ENCODE data around the gene KCNAB1.
"Not testable (repeated sequence)": the region's sequence is repeated elsewhere in the genome, so short reads cannot be mapped to it uniquely, and the experiment has no call there.

The KCNAB1 gene

DNA sequence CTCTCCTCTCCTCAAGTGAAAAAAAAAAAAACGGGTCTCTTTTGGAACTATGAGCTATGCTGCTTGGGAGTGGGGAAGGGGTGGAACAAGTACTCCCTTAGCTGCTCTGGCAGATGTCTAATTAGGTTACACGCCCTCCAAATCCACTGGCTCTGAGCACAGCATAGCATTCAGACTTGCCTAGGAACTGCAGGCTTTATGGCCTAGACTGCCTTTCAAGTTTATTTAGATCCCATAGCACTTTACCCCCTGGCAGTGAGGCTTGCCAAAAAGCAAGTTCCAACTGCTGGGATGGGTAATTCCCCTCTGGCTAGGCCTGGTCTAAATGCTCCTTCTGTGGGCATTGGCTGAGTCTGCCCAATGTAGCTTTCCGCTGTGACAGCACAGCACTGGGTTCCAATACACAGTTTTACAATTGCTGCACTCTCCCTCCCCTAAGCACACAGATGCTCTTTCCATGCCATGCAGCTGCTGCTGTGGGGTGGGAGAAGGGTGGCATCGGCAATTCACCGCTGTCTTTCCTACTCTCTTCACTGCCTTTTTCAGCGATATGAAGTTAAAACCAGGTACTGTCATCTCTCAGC, 152.8 kb downstream of the KCNAB1 start:
- DNase-seq (ENCODE audit: low spot score) = no peak

DNA sequence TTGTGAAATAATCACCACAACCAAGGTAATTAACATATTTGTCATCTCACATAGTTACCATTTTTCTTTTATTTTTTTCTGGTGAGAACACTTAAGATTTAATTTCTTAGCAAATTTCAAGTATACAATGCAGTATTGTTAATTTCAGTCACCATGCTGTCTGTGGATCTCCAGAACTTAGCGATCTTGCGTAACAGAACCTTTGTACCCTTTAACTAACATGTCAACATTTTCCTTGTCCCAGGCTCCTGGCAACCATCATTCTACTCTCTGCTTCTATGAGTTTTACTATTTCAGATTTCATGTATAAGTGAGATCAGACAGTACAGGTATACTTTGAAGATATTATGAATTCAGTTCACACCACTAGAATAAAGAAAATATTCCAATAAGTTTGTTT, 154.4 kb downstream of the KCNAB1 start:
- no peak for DNase-seq (ENCODE audit: low spot score)

DNA sequence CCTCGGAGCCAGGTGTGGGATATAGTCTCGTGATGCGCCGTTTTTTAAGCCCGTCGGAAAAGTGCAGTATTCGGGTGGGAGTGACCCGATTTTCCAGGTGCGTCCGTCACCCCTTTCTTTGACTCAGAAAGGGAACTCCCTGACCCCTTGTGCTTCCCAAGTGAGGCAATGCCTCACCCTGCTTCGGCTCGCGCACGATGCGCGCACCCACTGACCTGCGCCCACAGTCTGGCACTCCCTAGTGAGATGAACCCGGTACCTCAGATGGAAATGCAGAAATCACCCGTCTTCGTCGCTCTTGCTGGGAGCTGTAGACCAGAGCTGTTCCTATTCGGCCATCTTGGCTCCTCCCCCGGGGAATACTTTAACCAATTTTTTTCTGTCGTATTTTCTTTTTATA, 164.3 kb downstream of the KCNAB1 start:
- not testable (repeated sequence) for DNase-seq (ENCODE audit: low spot score)

DNA sequence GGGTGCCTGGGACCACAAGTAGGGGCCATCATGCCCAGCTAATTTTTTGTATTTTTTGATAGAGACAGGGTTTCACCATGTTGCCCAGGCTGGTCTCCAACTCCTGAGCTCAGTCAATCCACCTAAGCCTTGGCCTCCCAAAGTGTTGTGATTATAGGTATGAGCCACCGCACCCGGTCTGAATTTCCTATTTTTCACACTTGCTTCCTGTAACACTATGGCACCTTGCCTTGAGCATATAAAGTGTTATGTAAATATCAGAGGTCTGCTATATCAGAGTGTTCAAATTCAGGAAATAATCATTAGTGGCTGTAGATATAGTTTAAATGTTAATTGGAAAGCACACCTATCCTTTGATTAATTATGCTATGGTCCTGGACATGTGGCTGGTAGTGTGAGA, 165.2 kb downstream of the KCNAB1 start:
- DNase-seq (ENCODE audit: low spot score) = no peak

DNA sequence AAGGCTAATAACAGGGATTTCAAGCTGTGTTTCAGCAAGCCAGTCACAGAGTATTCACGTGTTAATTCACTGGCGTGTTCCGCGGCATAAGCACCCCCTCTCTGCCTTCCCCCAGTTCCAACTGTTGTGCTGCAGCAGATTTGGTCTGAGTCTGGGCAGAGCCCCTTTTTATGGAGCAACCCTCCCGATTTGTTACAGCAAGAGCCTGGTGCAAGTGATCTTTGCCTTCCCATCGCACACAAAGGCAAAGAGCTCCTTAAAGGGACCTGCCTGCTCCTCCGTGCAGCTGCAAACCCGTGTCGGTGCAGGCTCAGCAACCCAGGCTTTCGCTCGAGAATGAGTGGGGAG, 170.5 kb downstream of the KCNAB1 start:
- DNase-seq (ENCODE audit: low spot score) = no peak

DNA sequence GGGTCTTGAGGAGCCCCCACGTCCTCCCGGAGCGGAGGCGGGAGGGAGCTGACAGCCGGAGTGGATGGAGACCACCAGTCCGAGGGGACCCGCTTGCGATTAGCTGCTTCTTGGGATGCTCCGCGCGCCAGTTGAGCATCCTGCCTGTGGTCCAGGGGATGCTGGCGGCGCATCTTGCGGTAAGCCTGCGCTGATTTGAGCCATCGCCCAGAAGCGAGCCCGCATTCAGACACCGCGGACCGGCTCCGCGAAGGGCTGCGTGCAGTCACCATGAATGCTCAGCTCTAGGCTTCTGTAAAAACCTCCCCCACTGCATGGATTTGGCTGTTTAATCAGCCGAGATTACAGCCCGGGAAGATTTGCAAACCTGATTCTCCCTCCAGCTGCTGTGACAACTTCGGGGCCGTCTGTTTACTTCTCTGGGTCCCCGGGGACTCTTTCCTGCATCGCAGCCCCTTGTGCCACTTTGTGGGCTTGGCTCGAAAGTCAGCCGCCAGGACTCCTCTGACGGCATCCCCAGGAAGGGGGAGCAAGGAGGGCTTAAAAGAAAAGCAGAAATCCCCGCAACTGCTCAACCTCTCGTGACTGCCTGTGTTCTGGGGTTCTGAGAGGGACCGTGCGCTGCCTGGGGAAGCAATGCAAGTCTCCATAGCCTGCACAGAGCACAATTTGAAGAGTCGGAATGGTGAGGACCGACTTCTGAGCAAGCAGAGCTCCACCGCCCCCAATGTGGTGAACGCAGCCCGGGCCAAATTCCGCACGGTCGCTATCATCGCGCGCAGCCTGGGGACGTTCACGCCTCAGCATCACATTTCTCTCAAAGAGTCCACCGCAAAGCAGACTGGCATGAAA, 171.1 kb downstream of the KCNAB1 start:
- no peak for DNase-seq (ENCODE audit: low spot score)

DNA sequence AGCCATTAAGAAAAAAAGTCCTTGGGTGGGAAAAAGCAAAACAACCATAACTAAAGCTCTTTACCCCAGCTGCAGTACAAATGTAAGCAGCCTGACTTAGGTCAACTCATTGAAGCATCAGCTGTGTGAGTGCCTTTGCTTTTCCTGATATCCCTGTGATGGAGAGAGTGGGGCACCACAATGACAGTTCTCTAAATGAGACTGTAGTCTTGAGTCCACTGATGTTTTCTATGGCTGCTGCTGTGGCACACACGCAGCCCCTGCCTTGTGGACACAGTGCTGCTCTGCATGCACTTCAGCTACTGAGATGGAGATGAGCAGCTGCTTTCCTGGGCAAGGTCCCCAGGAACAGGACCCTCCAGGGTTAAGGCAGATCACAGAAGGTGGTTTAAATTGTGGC, 173.2 kb downstream of the KCNAB1 start:
- DNase-seq (ENCODE audit: low spot score) = no peak

DNA sequence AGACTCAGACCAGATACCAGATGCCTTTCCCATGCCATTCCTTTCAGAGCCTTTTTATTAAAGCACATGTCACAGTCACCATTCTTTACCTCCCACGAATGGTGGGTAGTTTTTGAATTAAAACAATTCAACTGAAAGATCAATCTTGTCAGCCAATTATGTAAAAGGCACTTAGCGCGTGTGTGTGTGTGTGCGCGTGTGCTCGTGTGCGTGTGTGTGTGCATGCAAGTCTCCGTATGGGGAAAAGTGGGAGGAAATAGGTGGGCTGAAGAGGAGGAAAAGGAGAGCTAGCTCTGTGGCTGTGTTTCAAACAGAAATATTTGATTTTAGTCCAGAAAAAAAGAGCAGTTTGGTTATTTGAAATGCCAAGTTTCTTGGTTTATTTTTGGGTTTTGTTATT, 177.2 kb downstream of the KCNAB1 start:
- no peak for DNase-seq (ENCODE audit: low spot score)

DNA sequence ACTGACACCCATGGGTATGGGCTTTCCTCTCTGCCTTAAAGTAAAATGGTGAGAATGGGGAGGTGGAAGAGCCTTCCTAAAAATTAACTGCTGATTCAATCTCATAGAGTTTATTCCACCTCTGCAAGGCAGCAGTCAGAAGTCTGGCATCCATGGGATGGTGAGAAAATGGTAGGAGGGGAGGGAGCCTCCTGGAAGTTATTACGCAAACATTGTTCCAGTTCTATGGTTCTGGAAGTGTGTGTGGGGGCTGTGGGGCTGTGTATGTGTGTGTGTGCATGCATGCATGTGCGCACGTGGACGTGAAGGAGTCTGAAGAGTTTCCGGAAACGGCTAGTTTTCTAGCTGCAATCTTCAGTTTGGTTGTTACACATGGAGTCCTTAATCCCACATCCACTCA, 177.6 kb downstream of the KCNAB1 start:
- DNase-seq (ENCODE audit: low spot score) = no peak

DNA sequence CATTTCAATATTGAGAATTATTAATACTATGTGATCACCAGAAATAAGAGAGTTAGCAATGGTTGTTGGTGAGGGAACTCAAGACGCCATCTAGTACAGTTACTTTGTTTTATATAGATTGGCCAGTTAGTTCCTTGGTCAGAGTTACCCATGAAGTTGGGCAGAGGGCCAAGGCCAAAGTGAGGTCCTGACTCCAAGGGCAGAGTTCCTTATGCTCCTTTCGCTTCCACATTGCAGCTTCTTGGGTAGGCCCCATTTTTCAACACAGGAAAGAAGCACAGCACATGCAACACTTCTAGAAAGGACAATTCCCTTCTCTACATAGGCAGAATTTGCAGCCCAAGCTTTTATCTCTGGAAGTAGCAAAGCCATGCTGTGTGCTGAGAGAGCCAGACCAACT, 178.6 kb downstream of the KCNAB1 start:
- no peak for DNase-seq (ENCODE audit: low spot score)

DNA sequence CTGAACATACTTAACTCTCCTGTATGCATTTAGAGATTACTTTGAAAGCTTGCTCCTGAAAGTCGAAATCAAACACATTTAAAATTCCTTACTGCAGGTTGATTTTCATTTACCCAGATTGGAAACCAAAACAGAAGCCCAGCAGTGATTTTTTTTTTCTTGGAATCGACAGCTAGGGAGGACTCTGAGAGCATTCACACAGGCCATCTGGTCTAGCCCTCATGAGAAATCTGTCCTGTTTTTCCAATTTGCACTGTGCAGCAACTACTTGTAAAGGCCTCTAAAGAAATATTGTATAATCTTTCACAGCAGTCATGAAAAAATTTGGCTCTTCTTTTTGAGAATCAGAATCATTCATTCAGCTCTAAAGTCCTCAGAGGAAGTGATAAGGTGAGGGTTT, 179.2 kb downstream of the KCNAB1 start:
- no peak for DNase-seq (ENCODE audit: low spot score)

DNA sequence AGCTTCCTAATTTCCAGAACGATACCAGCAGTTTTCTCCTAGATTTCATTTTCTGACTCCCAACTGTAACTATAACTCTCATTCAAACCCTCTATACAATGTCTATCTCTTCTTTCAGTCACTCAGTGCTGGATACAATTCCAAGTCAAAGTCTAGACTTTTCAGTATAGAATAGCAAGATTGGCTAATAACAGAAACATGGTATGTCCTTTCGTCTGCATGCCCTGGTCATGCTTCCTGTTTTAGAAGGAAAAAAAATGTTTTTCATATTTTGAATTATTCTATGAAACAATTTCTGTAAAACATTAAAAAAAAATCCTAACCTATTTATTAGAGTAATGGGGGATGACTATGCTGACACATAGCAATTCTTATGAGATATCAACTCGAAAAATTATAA, 180.0 kb downstream of the KCNAB1 start:
- DNase-seq (ENCODE audit: low spot score) = no peak

DNA sequence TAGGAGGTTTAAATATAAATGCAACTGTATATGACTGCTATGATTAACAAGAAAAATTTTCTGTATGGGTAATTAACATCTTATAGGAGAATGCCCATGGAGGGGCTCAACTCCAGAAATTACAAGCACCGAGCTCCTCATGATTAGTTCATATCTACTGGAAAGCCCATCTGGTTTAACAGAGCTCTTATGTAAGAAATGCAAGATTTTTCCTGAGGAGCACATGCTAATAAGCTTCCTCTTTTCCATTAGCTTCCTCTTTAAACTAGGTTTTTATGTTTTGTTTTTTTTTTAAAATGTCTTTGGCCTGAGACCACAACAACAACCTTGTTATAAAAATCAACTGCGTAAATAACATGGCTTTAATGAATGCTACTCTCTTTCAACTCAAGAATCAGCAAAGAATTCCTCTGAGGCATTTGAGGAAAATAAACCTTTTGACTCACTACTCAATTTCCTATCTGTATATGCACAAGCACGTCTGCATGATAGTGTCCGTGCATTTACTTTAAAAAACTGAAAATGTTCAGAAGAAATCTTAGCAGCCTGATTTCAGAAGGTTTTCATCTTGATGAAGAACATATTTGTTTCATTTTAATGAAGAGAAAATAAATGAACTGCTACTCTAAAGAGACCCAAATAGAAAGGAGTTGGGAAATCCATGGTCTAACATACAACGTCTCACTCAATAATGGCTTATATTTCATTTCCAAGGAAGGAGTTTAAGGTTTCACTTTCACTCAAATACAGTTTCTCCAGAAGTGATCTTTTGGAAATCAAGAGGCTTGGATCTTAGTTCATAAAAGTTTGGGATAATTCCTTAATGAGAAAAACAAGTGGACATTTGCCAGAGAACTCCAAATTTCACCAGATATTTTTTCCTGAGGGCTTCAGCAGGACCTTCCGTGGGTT, 180.8 kb downstream of the KCNAB1 start:
- no peak for DNase-seq (ENCODE audit: low spot score)

DNA sequence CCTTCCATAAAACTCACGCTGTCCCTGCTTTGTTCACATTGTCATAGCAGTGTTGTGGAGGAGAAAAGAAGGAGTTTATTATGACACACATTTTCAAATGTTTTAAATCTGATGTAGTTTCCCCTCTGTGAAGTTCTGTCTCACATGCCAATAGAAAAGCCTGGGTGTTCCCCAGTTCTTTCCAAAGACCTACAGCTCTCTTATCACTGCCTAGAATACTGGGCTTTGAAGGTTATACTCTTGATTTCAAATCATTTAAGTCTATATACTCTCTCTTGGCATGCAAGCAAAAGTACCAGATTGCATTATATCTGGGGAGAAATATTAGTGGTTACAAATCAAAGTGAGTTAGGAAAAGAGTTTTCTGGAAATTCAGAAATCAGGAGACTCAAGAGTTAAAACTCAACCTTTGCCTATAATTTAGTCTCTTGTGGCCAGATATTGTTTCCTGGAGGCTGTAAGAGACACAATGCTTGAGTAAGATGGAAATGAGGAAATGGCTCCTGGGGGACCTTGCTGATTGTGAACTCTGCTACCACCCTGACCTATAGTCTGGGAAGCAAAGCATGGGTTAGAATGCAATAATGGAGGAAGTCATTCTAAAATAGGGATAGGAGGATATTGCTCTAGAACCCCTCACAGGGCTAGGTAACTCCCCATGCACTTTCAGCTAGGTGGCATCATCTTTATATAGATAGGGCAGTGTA, 182.8 kb downstream of the KCNAB1 start:
- DNase-seq (ENCODE audit: low spot score) = no peak

DNA sequence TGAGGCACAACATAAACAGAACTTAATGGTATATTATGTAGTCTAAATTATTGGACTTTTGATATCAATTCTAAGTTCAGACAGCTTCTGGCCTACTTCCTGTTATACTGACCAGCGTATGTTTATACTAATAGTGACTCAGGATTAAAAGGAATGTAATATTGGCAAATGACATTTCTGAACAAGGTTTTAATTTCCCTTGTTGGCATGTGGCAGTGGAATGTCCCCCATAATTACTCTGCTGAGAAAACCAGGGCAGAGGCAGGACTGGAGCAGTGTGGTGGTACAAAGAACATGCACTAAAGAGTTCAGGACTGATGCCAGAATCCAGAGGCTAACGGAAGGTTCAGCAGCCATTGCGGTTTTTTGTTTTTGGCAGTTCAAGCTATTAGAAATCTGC, 184.0 kb downstream of the KCNAB1 start:
- no peak for DNase-seq (ENCODE audit: low spot score)

DNA sequence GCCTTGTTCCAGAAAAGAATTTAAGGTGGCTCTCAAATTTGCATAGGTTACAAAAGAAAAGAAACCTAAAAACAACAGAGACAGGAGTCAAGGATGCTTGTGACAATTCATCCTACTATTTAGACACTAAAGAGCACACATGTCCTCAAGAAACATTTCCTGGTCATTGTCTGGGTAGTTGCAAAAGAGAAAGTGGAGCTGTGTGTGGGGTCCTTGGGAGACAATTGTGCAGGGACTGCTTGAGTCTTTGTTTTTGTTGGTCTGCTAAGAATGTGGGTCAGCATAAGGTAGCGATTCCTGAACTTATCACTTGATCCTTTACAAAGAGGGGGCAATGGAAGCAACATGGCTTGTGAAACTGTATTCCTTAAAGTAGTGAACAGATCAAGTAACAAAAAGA, 185.3 kb downstream of the KCNAB1 start:
- DNase-seq (ENCODE audit: low spot score) = no peak

DNA sequence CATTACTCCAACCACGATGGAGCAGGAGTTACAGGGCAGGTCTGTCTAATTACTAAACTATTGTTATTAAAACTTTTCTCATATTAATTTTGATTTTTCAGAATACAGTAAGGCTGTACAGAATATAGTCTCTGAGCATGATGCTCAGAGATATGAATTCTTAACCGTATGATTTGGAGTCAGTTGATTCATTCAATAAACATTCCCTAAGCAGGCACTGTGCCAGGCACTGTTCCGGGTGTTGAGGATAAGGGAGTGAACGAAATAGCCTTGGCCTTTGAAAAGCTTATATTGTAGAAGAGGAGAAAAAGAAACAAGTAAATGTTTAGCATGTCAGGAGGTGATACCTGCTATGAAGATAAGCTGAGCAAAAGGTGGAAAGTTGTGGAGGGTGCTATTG, 187.3 kb downstream of the KCNAB1 start:
- no peak for DNase-seq (ENCODE audit: low spot score)

DNA sequence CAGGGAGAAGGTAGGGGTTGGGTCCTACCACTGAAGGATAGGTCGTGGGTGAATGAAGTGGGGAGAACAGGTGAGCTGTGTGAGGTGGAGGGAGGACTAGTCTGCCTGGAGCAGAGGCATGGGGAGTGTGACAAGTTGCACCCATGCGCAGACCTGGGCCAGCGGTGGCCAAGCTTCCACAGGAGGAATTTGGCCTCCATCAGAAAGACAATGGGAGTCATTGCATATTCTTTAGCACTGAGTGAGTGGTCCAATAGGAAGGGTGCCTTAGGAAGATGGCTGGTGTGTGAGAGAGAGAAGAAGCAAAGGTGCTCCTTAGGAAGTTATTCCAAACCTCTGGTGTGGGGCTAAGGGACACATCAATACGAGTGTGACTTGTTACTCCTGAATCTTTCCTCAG, 191.1 kb downstream of the KCNAB1 start:
- DNase-seq (ENCODE audit: low spot score) = no peak

DNA sequence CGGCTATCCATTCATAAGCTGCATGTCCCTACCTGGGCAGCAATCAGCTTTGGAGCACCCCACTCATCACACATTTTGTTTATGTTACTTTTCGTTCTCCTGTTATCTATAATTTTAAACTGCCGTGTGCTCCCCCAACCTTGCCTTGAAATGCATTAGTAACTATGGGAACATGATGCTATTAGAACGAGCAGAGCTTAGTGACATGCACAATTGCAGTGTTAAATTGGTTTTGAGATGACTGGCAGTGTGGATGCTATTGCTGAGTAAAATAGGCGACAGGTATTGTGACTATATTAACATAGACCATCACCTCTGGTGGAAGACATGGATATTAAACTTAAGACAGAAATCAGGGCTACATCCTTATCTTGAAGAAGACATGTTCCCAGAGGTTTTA, 191.6 kb downstream of the KCNAB1 start:
- DNase-seq (ENCODE audit: low spot score) = no peak

DNA sequence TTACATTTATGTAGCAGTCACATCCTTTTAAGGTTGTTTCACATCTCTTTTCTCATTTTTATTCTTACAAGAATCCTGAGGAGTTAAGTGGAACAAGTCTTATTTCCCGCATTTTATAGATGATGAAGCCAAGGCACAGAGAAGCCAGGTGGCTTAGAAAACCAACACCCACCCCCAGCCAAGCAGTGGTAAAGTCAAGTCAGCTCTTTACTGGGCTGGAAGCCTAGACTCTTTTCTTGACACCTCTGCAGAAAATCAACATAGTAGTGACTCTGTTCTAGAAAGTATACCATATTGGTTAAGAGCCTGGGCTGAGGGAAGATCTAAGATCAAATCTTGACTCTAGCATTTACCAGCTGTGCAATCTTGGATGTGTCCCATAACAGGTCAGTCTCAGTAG, 195.7 kb downstream of the KCNAB1 start:
- DNase-seq (ENCODE audit: low spot score) = no peak

DNA sequence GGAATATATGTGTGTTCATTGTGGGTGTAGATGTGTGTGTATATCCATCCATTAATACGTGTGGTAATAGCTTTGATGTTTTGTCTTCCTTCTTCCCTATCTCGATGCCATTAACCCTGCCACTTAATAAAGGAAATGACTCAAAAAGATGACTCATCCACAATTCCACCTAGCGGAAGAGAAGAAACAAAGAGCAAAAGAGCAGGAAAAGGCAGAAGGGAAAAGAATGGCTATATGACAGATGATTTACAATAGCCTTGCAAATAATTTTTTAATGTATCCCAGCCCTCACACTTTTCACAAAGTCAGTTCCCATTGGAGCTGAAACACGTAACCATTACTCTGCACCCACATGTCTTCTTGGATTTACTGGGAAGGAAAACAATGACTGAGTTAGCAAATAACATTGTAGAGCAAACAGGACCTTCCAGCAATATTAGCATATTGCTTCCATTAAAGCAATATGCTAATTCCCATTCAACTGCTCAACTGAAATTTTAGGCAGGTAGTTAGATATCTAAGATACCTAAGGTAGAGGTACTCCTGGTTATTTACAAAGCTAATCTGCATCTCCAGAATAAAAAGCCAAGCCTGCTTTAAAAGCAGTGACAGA, 197.2 kb downstream of the KCNAB1 start:
- DNase-seq (ENCODE audit: low spot score) = no peak

DNA sequence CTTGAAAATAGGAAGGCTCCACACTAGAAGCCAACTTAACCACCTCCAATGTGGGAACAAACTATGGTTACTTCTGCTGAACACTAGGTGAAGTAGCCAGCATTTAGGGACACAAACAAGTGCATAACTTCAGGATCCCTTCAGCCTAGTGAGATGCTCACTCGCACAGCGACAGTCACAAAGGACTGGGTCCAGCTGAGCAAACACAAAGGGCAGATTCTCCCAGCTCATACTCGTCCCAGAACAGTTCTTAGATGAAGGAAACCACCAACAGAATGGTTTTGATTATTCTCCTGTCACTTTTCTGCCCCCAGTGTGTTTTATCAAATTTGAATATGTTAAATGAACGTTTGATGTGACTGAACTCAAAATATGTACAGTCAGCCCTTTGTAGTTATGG, 201.6 kb downstream of the KCNAB1 start:
- DNase-seq (ENCODE audit: low spot score) = no peak

Data from LoVo (cell line).